Embryonic facial prominence (tissue), 1 donor: ENCODE data around the gene NLK.
"Not testable (repeated sequence)": the region's sequence is repeated elsewhere in the genome, so short reads cannot be mapped to it uniquely, and the experiment has no call there.

Source experiments
- DNase-seq: peaks from one replicate; pipeline ENCODE4 v3.0.0-alpha.2; 2016; ENCODE audit errors: extremely low spot score

NLK gene

GRCh38 chr17:28230607-28231006 lies 188.1 kb downstream of the NLK start:
- not testable (repeated sequence) for DNase-seq

- not testable (repeated sequence) for DNase-seq
These were observed 189.1 kb downstream of the NLK start for GRCh38 chr17:28231624-28232023.

- DNase-seq = not testable (repeated sequence)
These were observed 190.7 kb downstream of the NLK start for GRCh38 chr17:28232966-28233870.

DNA sequence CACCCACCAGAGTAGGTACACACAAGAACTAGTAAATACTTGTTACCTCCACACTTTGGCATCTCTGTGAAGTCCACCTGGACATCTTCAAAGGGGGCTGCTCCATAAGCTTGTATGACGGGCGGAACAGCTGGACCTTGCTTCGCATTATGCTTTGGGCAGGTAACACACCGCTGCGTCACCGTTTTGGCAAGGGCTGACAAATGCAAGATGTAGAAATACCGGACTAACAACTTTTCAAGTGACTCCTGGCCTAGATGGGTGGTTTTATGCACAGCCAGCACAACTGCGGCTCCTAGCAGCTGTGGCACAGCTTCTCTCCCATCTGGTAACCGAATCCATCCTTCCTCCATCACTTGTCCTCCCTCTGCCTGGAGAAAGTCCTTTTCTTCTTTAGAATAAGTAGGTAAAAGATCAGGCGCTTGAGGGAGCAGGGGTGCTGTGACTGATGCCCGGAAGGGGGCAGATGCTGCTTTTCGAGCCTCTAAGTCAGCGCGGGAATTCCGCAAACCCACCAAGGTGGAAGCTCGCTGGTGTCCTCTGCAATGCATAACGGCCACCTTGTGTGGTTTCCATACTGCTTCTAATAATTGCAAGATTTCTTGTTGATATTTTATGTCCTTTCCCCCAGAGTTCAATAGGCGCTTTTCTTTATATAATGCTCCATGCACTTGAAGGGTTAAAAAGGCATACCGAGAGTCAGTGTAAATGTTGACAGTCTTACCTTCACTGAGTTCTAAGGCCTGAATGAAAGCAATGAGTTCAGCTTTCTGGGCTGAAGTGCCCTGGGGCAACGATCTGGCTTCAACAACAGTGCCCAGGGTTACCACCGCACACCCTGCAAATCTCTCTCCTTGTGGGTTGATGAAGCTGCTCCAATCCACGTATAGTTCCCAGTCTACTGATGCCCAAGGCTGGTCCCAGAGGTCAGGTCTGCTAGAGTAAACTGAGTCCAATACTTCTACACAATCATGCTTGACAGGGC lies 191.7 kb downstream of the NLK start:
- DNase-seq = peak; percentile 27

GRCh38 chr17:28235066-28235700 lies 192.7 kb downstream of the NLK start:
- not testable (repeated sequence) for DNase-seq

GRCh38 chr17:28236033-28236653 lies 193.7 kb downstream of the NLK start:
- DNase-seq = not testable (repeated sequence)

DNA sequence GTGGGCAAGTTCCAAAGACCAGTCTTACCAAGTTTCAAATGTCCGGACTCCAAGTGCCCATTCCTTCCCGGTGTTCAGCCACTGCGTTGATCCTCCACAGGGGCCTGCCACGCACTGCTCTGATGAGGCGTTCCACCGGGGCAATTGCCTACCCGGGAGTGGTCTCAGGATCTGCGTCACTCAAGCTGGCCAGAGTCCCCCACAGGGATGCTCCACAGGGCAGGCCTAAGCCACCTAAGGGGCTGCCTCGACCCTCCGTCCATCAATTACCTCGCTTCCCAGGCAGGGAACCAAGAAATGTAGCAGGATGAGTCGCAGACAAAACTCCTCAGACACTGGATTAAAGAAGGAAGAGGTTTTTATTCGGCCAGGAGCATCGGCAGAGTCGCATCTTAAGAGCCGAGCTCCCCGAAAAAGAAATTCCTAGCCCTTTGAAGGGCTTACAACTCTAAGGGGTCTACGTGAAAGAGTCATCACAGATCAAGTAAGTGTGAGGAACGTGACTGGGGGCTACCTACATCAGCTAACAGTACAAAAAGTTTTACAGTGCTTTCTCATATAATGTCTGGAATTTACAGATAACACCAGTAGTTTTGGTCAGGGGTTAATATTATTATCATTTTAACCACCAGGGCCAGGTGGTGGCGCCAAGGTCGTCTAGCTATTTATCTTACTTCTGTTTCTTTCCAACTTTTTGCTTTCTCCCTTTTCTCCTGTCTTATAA lies 196.2 kb downstream of the NLK start:
- DNase-seq = not testable (repeated sequence)

DNA sequence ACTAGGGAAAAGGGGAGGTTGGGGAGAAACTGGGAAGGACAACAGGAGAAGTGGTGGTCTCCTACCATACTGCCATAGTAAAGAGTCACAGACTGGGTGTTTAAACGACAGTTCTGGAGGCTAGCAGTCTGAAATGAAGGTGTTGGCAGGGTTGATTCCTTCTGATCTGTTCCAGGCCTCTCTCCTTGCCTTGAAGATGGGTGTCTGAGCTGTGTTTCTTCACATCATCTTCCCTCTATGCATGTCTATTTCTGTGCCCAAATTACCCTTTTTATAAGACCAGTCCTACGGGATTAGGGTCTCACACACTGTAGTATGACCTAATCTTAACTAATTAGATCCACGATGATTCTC lies 196.8 kb downstream of the NLK start:
- no peak for DNase-seq

- no peak for DNase-seq
These were observed 198.3 kb downstream of the NLK start for GRCh38 chr17:28240688-28241340.

DNA sequence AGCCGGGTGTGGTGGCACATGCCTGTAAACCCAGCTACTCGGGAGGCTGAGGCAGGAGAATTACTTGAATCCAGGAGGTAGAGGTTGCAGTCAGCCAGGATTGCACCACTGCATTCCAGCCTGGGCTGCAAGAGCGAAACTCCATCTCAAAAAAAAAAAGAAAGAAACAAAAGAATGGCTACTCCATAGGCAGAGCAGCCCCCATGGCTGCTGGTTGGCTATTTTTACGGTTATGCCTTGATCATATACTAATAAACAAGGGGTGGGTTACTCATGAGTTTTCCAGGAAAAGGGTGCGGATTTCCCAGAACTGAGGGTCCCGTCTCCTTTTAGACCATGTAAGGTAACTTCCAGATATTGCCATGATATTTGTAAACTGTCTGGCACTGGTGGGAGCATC lies 200.3 kb downstream of the NLK start:
- DNase-seq = no peak

DNA sequence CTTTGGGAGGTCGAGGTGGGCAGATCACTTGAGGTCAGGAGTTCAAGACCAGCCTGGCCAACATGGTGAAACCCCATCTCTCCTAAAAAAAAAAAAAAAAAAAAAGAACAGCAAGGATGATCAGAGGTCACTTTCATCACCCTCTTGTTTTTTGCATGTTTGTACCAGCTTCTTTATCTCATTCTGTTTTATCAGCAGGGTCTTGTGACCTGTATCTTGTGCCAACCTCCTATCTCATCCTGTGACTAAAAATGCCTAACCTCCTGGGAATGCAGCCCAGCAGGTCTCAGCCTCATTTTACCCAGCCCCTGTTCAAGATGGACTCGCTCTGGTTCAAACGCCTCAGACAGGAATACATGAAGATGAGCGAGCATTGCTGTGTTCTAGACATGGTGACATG lies 200.8 kb downstream of the NLK start:
- not testable (repeated sequence) for DNase-seq

- no peak for DNase-seq
These were observed 202.0 kb downstream of the NLK start for GRCh38 chr17:28244446-28244845.
